ENCODE results near the gene GRSF1.
"Not testable (repeated sequence)": the region's sequence is repeated elsewhere in the genome, so short reads cannot be mapped to it uniquely, and the experiment has no call there.

GRSF1 gene

DNA sequence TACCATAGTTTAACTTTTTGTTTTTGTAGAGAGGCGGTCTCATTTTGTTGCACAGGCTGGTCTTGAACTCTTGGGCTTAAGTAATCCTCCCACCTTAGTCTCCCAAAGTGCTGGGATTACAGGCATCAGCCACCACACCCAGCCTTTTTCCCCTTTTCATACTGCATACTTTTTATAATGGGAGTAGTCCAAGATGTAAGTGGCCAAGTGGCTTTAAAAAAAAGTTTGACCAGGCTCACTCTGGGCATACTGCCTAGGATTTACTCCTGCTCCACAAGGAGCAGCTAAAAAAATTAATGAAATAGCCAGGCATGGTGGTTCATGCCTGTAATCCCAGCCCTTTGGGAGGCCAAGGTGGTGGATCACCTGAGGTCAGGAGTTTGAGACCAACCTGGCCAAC, 6.0 kb downstream of the GRSF1 start:
- no peak for DNase-seq (ENCODE audit: low read depth)

GRCh38 chr4:70831293-70831692, 8.4 kb downstream of the GRSF1 start:
- no peak for DNase-seq (ENCODE audit: low read depth)

DNA sequence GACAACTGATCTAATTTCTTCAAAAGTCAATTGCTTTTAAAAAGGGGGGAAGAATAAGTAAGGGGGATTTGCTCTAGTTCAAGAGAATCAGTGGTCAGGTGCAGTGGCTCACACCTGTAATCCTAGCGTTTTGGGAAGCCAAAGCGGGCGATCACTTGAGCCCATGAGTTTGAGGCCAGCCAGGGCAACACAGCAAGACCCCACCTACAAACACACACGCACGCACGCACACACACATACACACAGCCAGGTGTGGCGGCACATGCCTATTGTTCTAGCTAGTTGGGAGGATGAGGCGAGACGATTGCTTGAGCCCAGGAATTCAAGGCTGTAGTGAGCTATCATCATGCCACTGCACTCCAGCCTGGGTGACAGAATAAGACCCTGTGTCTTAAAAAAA, 9.6 kb downstream of the GRSF1 start:
- DNase-seq (ENCODE audit: low read depth) = no peak

DNA sequence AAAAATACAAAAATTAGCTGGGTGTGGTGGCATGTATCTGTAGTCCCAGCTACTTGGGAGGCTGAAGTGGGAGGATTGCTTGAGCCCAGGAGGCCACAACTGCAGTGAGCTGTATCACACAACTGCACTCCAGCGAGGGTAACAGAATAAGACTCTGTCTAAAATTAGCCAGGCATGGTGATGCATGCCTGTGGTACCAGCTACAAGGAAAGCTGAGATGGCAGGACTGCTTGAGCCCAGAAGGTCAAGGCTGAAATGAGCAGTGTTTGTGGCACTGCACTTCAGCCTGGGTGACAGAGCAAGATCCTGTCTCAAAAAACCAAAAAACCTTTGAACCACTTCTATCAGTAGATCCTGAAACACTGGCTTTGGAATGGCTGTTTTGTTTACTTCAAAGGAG, 10.2 kb downstream of the GRSF1 start:
- no peak for DNase-seq (ENCODE audit: low read depth)

DNA sequence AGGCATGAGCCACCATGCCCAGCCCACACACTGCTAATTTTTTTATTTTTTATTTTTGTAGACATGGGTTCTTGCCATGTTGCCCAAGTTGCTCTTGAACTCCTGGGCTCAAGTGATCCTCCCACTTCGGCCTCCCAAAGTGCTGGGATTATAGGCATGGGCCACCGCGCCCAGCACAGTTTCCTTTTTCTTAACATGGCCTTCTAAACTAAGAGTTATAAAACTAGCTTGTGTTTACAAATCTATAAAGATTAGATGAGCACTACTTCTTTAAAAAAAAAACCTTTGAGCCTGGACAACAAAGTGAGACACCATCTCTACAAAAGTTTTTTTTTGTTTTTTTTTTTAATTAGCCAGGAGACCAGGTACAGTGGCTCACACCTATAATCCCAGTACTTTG, 10.7 kb downstream of the GRSF1 start:
- DNase-seq (ENCODE audit: low read depth) = no peak

- DNase-seq (ENCODE audit: low read depth) = no peak
Observed at GRCh38 chr4:70818921-70819320, 20.8 kb downstream of the GRSF1 start.

DNA sequence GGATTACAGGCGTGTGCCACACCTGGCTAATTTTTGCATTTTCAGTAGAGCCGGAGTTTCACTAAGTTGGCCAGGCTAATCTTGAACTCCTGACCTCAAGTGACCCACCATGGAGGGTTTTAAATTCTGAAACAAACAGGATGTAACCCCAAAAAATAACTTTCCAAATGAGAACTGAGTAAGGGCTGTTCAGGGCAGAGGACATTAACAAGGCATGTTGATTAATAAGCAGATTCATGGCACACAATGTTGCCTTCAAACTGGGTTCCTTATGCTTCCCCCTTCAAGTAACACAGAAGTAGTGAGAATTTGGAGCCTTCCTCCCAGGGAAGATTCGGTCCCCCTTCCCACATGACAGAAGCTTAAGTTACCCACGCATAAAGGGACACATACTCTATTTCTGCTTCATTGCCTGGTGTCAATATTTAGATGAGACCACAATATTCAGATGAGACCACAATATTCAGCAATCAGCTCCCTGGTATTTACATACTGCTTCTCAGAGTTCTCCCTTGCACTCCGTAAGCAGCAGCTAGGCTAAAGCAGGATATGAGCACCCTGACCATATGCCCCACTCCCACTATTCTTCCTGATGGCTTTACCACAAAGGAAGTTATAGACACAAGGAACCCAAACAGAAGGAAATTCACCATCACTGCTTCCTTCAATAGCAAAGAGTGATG, 21.4 kb downstream of the GRSF1 start:
- no peak for DNase-seq (ENCODE audit: low read depth)

- DNase-seq (ENCODE audit: low read depth) = no peak
Observed at GRCh38 chr4:70816894-70817293, 22.8 kb downstream of the GRSF1 start.

DNA sequence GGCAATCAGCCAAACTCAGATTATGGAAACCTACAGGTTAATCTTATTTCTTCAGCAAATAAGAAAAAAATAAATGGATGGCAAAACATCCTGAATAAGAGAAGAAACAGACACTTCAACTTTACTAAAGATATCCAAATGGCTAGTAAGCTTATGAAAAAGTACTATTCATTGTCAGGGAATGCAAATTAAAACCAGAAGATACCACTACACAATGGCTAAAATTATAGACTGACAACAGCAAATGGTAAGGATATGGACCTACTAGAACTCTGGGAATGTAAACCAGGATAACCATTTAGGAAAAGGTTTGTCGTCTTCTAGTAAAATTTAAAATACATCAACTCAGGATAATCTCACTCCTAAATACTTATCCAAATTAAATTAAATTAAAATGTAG, 24.3 kb downstream of the GRSF1 start:
- no peak for DNase-seq (ENCODE audit: low read depth)

GRCh38 chr4:70808151-70808550, 31.5 kb downstream of the GRSF1 start:
- DNase-seq (ENCODE audit: low read depth) = no peak

- no peak for DNase-seq (ENCODE audit: low read depth)
Observed at GRCh38 chr4:70802928-70803580, 36.6 kb downstream of the GRSF1 start.

DNA sequence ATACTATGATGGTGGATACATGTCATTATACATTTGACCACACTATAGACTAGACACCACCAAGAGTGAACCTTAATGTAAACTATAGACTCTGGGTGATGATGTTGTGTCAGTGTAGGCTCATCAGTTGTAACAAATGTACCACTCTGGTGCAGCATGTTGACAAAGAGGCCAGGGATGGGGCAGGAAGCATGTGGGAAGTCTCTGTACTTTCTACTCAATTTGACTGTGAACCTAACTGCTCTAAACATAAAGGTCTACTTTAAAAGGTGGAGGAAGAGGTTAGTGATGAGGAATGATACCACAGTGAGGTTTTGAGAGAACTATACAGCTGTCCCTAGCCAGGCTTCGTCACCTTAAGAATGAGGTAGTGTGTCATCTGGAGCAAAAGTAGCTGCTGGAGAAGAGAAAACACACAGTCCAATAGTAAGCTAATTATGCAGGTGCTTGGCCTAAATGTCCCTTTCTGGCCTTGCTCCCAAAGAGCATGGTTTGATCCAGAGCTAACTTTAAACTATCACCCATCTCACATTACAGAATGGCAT, 38.4 kb downstream of the GRSF1 start:
- no peak for DNase-seq (ENCODE audit: low read depth)

GRCh38 chr4:70793626-70794025, 46.1 kb downstream of the GRSF1 start:
- DNase-seq (ENCODE audit: low read depth) = no peak

- no peak for DNase-seq (ENCODE audit: low read depth)
Observed at GRCh38 chr4:70788733-70789132, 51.0 kb downstream of the GRSF1 start.

GRCh38 chr4:70787496-70787895, 52.2 kb downstream of the GRSF1 start:
- DNase-seq (ENCODE audit: low read depth) = no peak

DNA sequence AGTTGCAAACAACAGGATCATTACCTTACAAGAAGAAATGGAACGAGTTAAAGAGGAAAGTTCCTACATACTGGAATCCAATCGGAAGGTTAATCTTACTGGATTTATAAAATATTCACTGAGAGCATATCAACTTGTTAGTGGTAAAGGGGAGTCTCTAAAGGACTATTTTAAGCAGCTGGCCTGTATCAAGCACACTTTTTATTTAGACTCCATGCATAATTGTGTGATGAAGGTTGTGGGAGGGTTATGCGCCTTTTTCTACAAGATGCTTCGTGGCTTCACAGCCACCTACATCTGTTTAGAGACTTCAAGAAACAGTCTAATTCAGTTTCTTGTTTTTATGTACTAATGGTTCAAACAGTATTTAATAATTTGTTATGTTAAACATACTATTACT, 56.6 kb downstream of the GRSF1 start:
- no peak for DNase-seq (ENCODE audit: low read depth)

DNA sequence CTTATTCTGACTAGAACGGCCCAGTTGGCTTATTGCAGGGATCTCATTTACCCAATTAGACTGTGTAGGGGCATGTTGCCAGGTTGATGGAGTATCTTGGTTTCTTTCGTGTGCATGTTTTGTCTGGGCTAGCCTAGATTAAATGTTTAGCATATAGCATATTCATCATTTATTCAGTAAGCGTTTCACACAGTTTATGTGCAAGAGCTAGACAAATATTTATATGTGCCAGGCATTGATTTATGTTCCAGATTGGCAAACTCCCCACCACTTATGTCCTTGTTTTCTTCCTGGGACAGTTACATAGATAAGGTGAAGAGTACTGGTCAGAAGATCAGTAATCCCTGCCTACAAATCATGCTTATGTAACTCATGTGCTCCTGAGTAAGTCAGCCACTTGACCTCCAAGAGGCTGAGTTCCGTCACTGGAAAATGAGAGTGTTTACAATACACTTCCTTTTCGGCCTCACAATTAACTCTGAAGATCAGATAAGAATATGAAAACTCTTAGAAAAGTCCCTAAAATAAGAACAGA, 60.7 kb downstream of the GRSF1 start:
- no peak for DNase-seq (ENCODE audit: low read depth)

DNA sequence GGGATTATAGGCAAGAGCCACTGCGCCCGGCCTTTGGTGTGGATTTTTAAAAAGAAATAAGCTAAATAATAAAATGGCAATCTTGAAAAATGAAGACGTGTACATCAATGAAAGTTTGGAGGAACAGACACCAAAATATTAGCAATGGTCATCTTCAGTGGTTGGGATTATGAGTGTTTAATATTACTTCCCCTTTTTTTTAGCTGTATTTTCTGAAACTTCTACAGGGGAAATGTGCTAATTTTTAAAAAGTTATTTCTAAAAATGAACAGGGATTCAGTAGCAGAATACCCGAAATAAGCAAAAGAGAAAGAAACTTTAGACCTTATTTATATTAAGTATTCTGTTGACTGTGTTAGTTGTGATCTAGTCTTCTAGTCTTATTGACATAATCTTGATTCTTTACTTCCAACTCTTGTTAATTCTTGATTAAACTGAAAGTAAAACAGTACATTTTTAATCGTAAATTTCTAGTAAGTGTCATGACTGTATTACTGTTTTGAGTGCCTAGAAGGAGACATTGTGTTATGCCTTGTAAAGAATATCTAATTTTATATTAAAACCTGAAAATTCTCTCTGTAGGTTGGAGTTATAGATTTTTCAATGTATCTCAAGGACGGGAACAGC, 66.6 kb downstream of the GRSF1 start:
- DNase-seq (ENCODE audit: low read depth) = no peak

- DNase-seq (ENCODE audit: low read depth) = not testable (repeated sequence)
Observed at GRCh38 chr4:70769396-70769795, 70.3 kb downstream of the GRSF1 start.

DNA sequence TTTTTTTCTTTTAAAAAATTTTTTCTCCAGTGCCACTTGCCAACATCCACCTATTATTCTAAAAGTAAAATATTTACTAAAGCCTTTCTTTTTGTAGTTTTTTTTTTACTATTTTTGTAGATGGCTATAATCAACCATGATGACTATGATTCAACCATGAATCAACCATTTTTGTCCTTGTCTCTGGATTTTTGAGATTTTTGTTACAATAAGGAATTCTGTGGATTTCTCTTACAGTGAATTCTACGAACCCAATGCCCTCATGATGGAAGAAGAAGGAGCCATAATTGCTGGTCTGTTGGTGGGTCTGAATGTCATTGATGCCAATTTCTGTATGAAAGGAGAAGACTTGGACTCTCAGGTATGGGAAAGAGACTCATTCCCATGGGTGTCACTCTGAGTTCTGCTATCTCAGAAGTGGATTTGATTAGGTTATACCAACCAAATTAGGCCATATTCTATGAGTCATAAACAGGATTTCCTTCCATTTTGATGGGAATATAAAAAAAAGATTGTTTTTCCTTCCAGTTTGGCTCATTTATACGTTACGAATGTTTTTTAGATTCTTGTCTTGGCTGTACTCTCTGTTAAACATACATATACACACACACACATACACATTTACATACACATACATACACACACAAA, 71.3 kb downstream of the GRSF1 start:
- DNase-seq (ENCODE audit: low read depth) = peak; percentile 71

Data from HS-27A (cell line).